H4 (cell line): ENCODE results near the gene RFT1. TPM values are rescaled to one million over a fixed set of nuclear protein-coding genes. Genes with fewer than 3 reads are reported as not detected.

Experiments
- DNase-seq: peaks from one replicate; pipeline ENCODE4 v3.0.0-alpha.2; 2015; ENCODE audit warnings: low spot score
- total RNA-seq: library from RNA; depleted of rRNA; stranded (reverse); fragments of >200 nt; shearing (Covaris generic); gene quantifications from 2 replicates; pipeline ENCODE4 v1.2.3, GENCODE V29; 2014

The RFT1 gene
- total RNA-seq, 1 experiment from 2014 or later, result 16.5 TPM

- no peak for DNase-seq
Measured at GRCh38 chr3:53150247-53151085, 20.2 kb upstream of the RFT1 start.

GRCh38 chr3:53149699-53150098 is 19.5 kb upstream of the RFT1 start:
- no peak for DNase-seq

GRCh38 chr3:53149006-53149690 is 18.9 kb upstream of the RFT1 start:
- no peak for DNase-seq

GRCh38 chr3:53147903-53148400 is 17.7 kb upstream of the RFT1 start:
- no peak for DNase-seq

GRCh38 chr3:53147151-53147902 is 17.1 kb upstream of the RFT1 start:
- no peak for DNase-seq

- no peak for DNase-seq
Measured at GRCh38 chr3:53146319-53146891, 16.2 kb upstream of the RFT1 start.

- no peak for DNase-seq
Measured at GRCh38 chr3:53145713-53146080, 15.5 kb upstream of the RFT1 start.

GRCh38 chr3:53144862-53145712 is 14.9 kb upstream of the RFT1 start:
- no peak for DNase-seq

GRCh38 chr3:53144446-53144845 is 14.2 kb upstream of the RFT1 start:
- DNase-seq, result no peak

GRCh38 chr3:53142986-53143385 is 12.8 kb upstream of the RFT1 start:
- DNase-seq, result no peak

- DNase-seq, result no peak
Measured at GRCh38 chr3:53140847-53141845, 10.9 kb upstream of the RFT1 start.

GRCh38 chr3:53139906-53140846 is 9.9 kb upstream of the RFT1 start:
- no peak for DNase-seq

GRCh38 chr3:53137835-53138446 is 7.7 kb upstream of the RFT1 start:
- no peak for DNase-seq

- DNase-seq, result no peak
Measured at GRCh38 chr3:53137221-53137620, 7.0 kb upstream of the RFT1 start.

GRCh38 chr3:53134631-53135232 is 4.5 kb upstream of the RFT1 start:
- DNase-seq, result peak; percentile 57

GRCh38 chr3:53132347-53132746 is 2.1 kb upstream of the RFT1 start:
- no peak for DNase-seq

GRCh38 chr3:53131096-53131495 is 861 bp upstream of the RFT1 start:
- DNase-seq, result no peak

GRCh38 chr3:53129344-53129743 is 891 bp downstream of the RFT1 start:
- DNase-seq, result no peak
